HG03521 (cell line): ENCODE measurements around the gene CASS4.

Source experiments
- ATAC-seq: cut with Tn5 transposase; IDR thresholded peaks from one replicate; pipeline ENCODE4 v1.9.1; 2021; ENCODE audit warnings: mild to moderate bottlenecking, moderate library complexity; ENCODE audit not compliant: unreplicated experiment

Gene CASS4

DNA sequence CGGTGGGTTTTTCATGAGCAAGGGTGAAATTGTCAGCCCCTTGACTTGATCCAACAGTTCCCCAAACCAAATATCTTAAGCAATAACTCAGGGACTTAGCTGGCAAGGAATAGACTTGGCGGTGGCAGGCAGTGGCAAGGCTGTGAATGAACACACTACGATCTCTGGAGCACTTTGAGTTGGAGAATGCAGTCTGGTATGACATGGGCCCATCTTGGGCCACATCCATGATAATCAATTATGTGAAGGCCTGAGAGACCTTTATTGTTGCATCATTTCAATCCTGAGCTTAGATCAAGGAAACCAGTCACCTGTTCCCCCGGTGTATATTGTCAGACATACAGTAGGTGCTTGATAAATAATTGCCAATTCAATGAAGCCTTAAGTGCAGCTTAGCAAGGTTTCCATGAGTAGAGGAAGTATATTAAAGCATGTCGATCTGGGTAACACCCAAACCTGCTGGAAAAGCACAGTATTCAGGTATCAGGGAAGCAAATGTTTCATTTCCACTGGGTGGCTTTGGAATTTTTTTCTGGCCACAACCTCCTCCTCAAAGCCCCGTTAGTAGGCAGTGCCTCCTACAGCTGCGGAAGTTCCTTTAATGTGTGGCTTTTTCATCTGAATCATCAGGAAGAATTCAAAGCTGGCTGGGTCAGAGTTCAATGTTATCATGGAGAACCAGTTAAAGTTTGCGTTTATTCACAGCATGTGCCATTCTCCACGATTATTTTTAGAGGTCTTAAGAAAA lies 10.2 kb downstream of the CASS4 start:
- no peak for ATAC-seq

DNA sequence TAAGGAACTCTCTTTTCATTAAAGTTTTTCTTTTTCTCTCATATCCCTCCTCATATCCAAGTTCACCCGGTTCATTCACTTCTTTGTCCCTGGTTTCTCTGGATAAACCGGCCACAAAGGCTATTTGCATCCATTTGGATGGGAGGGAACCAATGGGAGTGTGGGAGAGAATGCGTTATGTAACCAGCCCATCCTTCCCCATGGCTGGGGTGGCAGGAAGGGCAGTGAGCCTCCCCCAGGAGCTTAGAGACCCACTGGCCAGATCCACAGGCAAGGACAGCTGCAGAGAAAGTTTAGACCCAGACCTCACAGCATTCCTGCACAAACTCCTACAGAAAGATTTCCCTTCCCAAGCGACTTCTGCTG lies 10.7 kb downstream of the CASS4 start:
- ATAC-seq: no peak

DNA sequence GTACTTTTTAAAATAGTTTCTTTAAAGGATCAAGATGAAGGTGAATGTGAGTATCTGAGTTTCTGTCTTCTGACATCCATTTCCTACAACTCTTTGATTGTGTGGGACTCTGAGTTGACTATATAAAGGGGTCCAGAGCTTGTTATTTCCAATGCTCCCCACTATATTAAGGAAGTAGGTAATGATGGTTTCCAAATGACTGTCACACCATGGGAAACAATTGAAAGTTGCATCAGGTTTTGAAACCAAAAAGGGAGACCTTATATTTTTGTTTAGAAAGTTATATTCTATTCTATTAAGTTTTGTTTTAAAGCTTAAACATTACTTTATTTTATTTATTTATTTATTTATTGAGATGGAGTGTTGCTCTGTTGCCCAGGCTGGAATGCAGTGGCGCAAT lies 11.2 kb downstream of the CASS4 start:
- ATAC-seq: no peak

DNA sequence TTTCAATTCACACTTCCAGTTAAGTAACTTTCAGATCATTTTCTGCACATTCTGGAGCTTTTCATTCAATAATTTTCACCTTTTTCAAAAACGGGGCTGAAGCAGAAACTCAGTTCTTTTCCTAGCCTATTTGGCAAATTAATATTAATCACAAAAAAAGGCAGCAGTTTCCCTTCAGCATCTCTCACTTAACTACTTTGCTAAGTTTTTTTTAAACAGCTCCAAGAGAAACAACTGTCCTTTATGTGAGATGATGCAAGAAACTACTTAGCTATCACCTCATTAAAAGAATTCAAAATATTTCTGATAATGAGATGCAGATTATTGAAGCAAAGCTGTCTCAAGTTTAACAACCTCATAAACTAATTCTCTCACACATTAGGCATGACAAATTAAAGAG lies 11.8 kb downstream of the CASS4 start:
- ATAC-seq: no peak

DNA sequence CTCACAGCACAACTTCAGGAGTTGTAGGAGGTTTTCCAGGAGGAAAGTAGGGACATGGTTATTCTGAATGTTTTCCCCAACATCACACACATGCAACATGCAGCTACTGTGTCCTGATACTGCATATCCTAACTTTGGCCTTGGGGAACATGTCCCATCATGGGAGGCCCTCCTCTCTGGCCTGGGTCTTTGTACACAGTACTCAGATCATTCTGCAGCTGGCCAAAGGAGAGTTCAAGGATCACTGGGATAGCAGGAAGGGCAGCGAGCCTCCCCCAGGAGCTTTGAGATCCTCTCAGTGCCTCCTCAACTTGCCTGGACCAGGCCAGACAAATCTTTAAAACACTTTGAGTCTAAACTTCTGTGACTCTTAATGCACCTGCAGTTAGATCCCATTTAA lies 12.9 kb downstream of the CASS4 start:
- ATAC-seq: no peak

DNA sequence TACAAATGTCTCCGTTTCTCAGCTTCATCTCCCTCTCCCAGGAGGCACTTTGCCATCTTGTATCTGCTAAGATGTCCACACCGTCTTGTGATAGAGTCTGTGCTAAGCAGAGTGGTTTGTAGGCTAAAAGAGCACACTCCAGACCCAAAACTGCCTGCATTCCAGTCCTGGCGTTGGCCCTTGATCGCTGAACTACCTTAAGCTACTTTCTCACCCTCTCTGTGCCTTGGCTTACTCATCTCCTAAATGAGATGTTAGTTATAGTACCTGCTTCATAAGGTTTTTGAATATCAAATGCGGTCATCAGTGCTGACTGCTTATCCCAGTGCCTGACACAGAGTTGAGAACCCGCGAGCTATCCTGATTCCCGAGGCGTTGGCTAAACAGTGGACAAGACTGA lies 14.0 kb downstream of the CASS4 start:
- no peak for ATAC-seq

DNA sequence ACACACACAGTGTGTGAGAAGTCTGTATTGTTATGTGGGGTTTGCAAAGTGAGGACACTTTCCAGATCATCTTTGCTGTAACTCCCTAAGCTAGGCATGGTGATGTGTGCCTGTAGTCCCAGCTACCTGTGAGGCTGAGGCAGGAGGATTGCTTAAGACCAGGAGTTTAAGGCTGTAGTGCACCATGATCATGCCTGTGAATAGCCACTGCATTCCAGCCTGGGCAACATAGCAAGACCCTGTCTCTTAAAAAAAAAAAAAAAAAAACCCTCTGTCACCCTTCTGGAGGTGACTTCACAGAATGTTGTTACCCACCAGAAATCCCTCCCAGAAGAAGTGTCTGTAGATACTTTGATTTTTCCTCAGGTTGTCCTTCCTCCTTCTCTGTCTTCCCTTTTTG lies 14.9 kb downstream of the CASS4 start:
- ATAC-seq: no peak

DNA sequence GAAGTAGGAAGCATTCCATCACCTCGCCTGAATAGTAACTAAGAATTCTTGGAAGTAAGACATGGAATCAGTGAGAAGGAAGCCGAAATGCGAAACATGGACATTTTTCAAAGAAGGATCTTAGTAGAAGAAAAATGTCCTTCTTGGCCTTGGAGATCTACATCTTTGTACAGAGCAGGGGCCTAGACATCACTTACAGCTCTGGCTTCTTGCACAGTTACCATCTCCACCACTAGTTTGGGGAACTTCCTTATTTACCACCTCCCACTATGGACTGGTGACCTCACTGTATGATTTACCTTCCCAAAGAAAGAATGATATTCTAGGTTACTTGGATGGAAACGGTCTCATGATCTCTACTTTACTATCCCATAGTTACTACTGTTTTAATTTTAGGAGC lies 15.7 kb downstream of the CASS4 start:
- no peak for ATAC-seq

DNA sequence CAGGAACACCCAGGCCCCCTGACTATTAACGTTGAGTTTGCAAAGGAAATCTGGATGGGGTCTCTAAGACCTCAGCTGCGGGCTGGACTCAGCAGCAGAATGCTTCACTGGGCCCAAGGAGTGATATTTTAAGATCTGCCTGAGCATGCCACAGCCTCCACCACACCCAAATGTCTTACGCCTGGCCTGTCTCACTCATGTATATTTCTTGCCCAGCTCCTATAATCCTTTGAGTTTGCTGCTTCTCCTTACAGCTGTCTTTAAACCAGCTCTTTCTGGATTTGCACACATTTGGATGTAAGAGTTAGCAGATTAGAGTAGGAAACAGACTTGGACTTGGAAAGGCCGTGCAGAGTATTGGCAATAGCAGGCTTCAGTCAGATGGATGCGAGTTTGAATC lies 16.4 kb downstream of the CASS4 start:
- ATAC-seq: no peak

DNA sequence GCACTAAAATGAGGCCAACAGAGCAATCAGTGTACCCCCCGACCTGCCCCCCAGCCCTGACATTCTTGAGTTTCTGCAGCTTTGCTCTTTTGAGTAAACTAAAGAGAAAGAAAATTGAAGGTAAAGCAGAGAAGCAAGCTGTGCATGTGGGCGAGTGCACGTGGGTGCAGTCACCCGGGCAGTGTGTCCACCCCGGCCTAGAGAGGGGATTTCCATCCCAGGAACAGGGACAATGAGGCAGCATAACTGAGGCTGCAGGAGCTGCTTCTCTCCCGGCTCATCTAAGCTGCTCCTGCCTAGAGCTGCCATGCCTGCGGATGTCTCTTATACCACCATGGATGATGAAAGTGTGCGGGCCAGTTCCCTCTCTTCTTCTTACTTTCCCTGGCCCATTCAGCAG lies 16.8 kb downstream of the CASS4 start:
- ATAC-seq: no peak

DNA sequence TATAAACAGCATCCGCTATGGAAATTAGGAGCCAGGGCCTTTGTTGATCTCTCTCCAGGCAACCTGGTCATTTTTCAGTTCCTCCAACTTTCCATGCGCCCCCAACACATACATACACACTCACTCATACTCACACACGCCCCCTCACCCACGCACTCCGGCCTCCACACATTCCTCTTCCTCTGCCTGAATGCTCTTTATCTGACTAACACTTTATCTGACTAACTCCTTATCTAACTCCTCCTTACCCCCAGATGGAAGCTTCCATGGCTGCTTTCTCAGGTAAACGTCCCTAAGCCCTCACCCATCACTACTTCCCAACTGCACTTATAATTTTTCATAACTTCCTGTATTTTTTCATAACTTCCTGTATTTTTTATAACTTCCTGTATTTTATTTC lies 17.4 kb downstream of the CASS4 start:
- ATAC-seq: no peak

DNA sequence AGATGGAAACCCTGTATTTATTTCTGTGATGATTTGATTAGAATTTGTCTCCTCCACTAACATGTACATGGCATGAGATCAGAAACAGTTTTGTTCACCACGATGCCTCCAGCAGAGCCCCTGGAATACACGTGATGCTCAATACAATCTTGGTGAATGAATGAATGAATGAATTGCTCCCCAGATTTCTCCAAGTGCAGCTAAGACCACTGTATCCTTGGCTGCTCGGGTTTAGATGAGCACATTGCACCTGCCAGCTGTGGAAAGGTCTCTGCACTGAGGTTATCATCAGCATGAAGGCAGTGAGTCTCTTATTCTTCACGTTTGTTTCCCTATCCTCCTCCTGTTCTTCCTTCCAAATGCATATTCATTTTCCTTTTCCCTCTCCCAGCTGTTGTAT lies 17.9 kb downstream of the CASS4 start:
- ATAC-seq: no peak

DNA sequence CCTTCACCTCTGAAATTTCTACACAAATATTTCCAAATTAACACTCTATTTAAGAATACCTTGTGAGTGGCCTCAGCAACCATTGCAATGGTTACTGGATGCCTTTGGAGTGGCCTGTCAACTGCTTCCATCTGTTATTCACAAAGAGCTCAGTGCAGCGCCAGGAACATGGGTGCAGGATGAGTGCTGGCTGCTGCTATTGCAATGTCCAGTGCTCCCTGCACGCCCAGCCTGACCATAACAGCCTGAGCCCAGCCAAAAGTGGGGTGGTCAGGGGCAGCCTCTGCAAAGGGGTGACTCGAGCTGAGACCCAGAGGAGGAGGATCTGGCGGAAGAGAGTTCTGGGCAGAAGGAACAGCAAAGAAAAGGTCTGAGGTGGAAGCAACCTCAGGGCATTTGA lies 18.4 kb downstream of the CASS4 start:
- no peak for ATAC-seq

DNA sequence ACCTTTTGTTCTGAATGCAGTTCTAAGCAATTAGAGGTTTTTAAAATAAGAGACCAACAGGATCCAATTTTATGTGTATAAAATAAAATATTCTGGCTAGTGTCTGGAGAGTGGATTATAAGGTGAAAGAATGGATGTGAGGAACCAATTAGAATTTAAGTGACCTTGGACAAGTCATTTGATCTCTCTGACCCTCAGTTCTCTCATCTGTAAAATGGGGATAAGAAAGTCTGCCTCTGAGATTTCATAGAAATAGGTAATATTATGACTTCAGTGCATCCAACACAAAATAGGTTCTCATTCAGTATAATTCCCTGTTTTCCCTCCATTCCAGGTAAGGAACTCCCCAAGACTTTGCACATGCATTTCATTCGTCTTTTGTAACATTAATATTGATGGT lies 18.9 kb downstream of the CASS4 start:
- ATAC-seq: no peak

DNA sequence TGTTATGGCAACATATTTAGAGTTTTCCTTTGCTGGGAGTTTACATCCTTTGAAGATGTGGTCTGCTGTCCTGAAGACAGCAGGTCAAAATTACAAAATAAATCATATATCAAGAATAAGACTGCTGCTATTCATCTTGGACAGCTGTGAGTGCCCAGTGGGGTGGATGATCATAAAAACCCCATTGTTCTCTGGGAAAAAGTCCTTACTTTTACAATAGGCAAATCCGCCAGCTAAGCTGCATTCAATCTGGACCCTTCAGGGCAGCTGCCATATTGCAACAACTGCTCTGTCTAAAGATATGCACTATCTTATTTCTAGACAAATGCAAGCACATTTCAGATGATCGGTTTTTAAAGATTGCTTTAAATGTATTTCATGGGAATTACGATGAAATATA lies 19.4 kb downstream of the CASS4 start:
- ATAC-seq: no peak

DNA sequence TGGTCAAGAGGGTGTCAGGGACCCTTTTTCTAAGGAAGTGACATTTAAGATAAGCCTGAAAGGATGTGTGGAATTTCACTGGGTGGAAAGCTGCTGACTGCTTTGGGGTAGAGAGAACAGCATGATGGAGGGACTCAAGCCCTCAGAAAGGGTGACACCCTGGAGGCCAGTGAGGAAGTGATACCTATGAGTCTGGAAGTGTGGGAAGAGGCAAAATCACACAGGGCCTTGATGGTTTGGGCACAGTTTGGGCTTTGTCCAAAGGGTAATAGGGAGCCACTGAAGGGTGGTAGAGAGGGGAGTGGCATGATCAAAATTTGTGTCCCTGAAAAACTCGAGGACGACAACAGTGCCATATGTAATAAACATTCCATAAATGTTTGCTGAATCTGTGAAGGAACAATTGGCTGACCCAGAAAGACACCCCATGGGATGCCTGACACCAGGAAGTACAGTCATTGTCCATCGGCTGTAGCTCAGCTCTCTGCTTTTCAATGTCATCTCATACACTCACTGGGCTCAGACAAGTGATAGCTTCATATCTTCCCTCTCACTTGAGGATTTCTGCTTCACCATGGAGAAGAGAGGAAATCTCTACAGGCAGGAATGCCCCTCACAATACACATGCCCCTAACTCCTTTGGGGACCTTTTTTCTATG lies 21.3 kb downstream of the CASS4 start:
- no peak for ATAC-seq

DNA sequence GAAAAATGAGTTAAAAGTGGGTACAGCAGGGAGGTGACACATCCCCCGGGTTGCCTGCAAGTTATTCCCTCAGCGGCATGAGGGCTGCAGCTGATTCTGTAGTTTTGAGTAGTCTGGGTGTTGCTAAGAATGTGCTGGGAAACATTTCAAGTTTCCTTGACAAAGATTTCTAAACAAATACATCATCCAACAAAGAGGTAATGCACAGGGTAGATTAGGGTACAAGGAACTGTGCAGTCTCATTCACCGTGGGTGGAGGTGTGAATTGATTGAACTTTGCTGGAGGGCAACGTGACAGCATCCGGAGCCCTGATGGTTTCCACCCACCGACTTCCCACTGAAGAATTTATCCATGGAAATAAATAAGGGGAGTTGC lies 21.8 kb downstream of the CASS4 start:
- ATAC-seq: no peak

DNA sequence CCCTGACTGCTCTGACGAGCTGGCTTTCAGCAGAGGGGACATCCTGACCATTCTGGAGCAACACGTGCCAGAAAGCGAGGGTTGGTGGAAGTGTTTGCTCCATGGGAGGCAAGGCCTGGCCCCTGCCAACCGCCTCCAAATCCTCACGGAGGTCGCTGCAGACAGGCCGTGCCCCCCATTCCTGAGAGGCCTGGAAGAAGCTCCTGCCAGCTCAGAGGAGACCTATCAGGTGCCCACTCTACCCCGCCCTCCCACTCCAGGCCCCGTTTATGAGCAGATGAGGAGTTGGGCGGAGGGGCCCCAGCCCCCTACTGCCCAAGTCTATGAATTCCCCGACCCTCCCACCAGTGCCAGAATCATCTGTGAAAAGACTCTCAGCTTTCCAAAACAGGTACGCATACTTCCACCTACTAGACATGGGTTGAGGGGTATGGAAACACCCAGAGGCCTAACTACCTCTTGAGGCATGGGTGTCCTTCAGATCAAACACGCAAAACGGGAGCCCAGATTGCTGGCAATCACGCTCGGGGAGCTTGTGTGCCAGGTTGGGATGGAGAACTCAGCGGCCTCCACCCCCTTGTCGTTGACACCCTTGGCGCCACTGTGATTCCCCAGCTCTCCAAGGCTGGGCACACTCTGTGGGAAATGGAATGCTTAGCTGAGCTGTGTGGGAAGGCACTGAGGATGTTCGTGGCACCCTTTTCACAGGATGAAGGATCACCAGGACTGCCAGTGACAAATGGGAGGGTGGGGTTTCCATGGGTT lies 25.3 kb downstream of the CASS4 start:
- ATAC-seq: no peak

DNA sequence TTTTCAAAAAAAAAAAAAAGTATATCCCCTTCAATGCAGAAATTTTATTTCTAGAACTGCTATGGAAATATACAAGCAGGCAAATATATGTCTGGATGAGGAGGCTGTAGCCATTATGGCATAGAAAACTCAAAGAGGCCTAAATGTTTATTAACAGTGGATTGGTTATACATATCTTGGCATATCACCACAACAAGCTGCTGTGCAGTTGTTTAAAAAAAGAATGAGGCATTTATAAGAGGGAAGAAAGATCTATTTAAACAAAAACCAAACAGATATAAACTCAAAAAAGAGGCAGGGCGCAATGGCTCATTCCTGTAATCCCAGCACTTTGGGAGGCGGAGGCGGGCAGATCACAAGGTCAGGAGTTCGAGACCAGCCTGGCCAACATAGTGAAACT lies 26.2 kb downstream of the CASS4 start:
- ATAC-seq: no peak

DNA sequence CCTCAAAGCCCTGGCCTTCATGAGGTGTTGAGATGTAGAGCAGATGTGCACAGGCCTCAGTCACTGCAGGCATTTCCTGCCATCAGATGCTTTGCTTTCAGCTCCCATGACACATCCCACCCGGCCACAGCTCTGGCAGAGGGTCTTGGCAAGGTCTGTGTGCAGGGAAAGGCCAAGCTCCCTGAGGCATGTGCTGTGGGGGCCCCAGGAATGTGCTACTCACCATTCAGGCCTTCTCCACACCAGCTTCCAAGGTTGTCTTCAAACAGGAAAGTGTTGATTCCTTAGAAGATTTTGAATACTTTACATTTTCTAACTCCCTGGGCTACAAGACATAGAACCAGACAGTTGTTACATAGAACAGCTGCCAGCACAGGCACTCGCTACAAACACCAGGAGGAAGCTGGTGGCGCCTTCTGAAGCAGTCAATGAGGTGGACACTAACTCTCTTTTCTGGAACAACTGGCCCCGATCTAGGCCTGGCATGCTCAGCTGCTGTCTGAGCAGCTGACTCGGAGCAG lies 27.8 kb downstream of the CASS4 start:
- ATAC-seq: no peak

DNA sequence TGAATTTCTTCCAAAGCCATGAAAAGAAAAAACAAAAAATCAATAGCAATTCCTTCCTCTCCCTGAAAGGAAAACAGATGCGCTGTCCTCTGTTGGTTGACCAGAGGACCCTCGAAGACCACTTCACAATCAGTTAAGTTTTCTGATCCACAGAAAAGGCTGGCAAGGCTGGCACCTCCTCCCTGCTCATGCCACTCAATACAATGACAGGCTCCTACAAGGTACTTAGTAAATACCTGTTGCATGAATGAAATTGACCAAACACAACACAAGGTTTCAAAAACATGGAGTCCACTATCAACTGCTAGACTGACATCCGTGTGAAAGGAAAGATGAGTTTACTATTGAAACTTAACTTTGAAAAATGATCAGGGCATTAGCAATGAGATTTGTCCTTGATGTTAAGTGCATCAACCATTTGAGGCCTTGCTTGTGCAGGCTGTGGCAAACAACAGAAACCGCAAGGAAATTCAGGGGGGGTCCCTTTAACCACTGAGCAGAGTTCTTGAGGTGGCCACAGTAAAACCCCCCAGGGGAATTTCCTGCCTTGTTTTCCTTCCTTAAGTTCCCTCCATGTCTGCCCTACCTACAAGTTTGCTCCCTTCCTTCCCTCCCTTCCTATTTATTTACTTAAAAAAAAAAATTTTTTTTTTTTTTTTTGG lies 28.4 kb downstream of the CASS4 start:
- no peak for ATAC-seq
